Loucy (cell line): ENCODE measurements around the gene PDE9A.

Source experiments
- H2AFZ ChIP-seq: fragments of 200-600 bp; sonication (generic); 2 replicates; pipeline ENCODE4 v1.6.0; 2016; ENCODE audit warnings: antibody characterized with exemption, mild to moderate bottlenecking, low read length, moderate library complexity
- H3F3A ChIP-seq: fragments of 200-600 bp; 2 replicates; pipeline ENCODE4 v1.6.0; 2016; ENCODE audit warnings: antibody characterized with exemption, low read depth, mild to moderate bottlenecking
- H3K27me3 ChIP-seq: fragments of 200-600 bp; sonication (generic); 2 replicates; pipeline ENCODE4 v1.6.1; 2014; ENCODE audit warnings: low read length, mild to moderate bottlenecking; ENCODE audit not compliant: insufficient read depth, poor library complexity, severe bottlenecking
- H3K36me3 ChIP-seq: fragments of 200-600 bp; sonication (generic); 2 replicates; pipeline ENCODE4 v1.6.1; 2016; ENCODE audit warnings: low read length; ENCODE audit not compliant: insufficient read depth
- H3K4me1 ChIP-seq: fragments of 200-600 bp; sonication (generic); 2 replicates; pipeline ENCODE4 v1.5.1; 2014; ENCODE audit warnings: low read length, mild to moderate bottlenecking; ENCODE audit not compliant: insufficient read depth, poor library complexity, severe bottlenecking
- H3K4me2 ChIP-seq: fragments of 200-600 bp; sonication (generic); 2 replicates; pipeline ENCODE4 v1.6.0; 2014; ENCODE audit warnings: antibody characterized with exemption, low read length, low read depth, mild to moderate bottlenecking; ENCODE audit not compliant: poor library complexity, severe bottlenecking
- H3K4me3 ChIP-seq: fragments of 200-600 bp; sonication (generic); 2 replicates; pipeline ENCODE4 v1.5.1; 2014; ENCODE audit warnings: low read length, mild to moderate bottlenecking, mixed read lengths; ENCODE audit not compliant: poor library complexity, severe bottlenecking
- H3K79me2 ChIP-seq: fragments of 200-600 bp; sonication (generic); 2 replicates; pipeline ENCODE4 v1.6.1; 2014; ENCODE audit warnings: low read length; ENCODE audit not compliant: insufficient read depth
- H3K9ac ChIP-seq: fragments of 200-600 bp; sonication (generic); 2 replicates; pipeline ENCODE4 v1.6.0; 2014; ENCODE audit warnings: mild to moderate bottlenecking, low read depth, low read length, moderate library complexity; ENCODE audit not compliant: poor library complexity, severe bottlenecking
- H3K9me2 ChIP-seq: fragments of 200-600 bp; sonication (generic); replicated peaks from 2 replicates; pipeline ENCODE4 v1.6.1; 2016; ENCODE audit warnings: low read depth, low read length, mixed read lengths
- H3K9me3 ChIP-seq: fragments of 200-600 bp; sonication (generic); 2 replicates; pipeline ENCODE4 v1.6.1; 2014; ENCODE audit warnings: mild to moderate bottlenecking, antibody characterized with exemption, low read length, low read depth; ENCODE audit not compliant: insufficient read depth
- H4K20me1 ChIP-seq: fragments of 200-600 bp; sonication (generic); 2 replicates; pipeline ENCODE4 v1.6.0; 2014; ENCODE audit warnings: antibody characterized with exemption, low read length, mild to moderate bottlenecking; ENCODE audit not compliant: insufficient read depth, poor library complexity, severe bottlenecking
- CTCF ChIP-seq: fragments of 200-600 bp; sonication (generic); conservative IDR thresholded peaks from 2 replicates; pipeline ENCODE4 v1.5.1; 2014; ENCODE audit warnings: mild to moderate bottlenecking, antibody characterized with exemption, low read length
- EZH2phosphoT487 ChIP-seq: fragments of 200-600 bp; IDR thresholded peaks from 2 replicates; pipeline ENCODE4 v1.6.1; 2018; ENCODE audit warnings: antibody characterized with exemption, mild to moderate bottlenecking, moderate library complexity, borderline replicate concordance

PDE9A gene

GRCh38 chr21:42703136-42703908, 49.9 kb downstream of the PDE9A start:
- Histone ChIP-seq H4K20me1 (no peaks in the 10 kb centered on the region), H3K36me3 (no peaks in the 10 kb centered on the region; the same call in 1 of the 2 replicates), H3K9me2 (no peaks in the 10 kb centered on the region), H3K9ac (no peak overlapping the region), H3K4me3 (no peak overlapping the region), H3K9me3 (no peaks in the 10 kb centered on the region), H3K79me2 (no peaks in the 10 kb centered on the region), H3K27me3 (no peaks in the 10 kb centered on the region), H3F3A (no peaks in the 10 kb centered on the region), H3K4me2 (no peak overlapping the region), H2AFZ (no peak overlapping the region), H3K4me1 (peaks cover 12% of the 10 kb centered on the region)
- TF ChIP-seq EZH2phosphoT487 (no peak), CTCF (no peak)

- Histone ChIP-seq H2AFZ (no peak overlapping the region), H3K36me3 (no peaks in the 10 kb centered on the region; the same call in 1 of the 2 replicates), H3K79me2 (no peaks in the 10 kb centered on the region), H3K4me2 (peak overlapping the region; percentile 35), H3K27me3 (no peaks in the 10 kb centered on the region), H4K20me1 (no peaks in the 10 kb centered on the region), H3K9me3 (no peaks in the 10 kb centered on the region), H3K9ac (peak overlapping the region; percentile 21), H3K4me3 (no peak overlapping the region), H3K9me2 (no peaks in the 10 kb centered on the region), H3F3A (no peaks in the 10 kb centered on the region), H3K4me1 (peaks cover 12% of the 10 kb centered on the region)
- TF ChIP-seq EZH2phosphoT487 (no peak), CTCF (no peak)
These were observed 50.5 kb downstream of the PDE9A start for GRCh38 chr21:42703965-42704364.

GRCh38 chr21:42704861-42705260, 51.4 kb downstream of the PDE9A start:
- Histone ChIP-seq H3K4me2 (no peak overlapping the region), H3K4me1 (peaks cover 12% of the 10 kb centered on the region), H3K4me3 (no peak overlapping the region), H3K27me3 (no peaks in the 10 kb centered on the region), H2AFZ (no peak overlapping the region), H3K9me2 (no peaks in the 10 kb centered on the region), H3K9me3 (no peaks in the 10 kb centered on the region), H3K79me2 (no peaks in the 10 kb centered on the region), H4K20me1 (no peaks in the 10 kb centered on the region), H3K9ac (peak overlapping the region; percentile 21), H3F3A (no peaks in the 10 kb centered on the region), H3K36me3 (no peaks in the 10 kb centered on the region; the same call in 1 of the 2 replicates)
- TF ChIP-seq CTCF (no peak), EZH2phosphoT487 (no peak)
